Smooth muscle cell (in vitro differentiated cells): ENCODE data around the gene MED1. TPM values are rescaled to one million over a fixed set of nuclear protein-coding genes. Genes with fewer than 3 reads are reported as not detected.

Source experiments
- DNase-seq: peaks from one replicate; lab custom pipeline; 2025; ENCODE audit not compliant: unreplicated experiment; lab: John Stamatoyannopoulos, UW
- H2AFZ ChIP-seq: fragments of 200-600 bp; sonication (generic); 2 replicates; pipeline ENCODE4 v1.6.0; 2016; ENCODE audit warnings: antibody characterized with exemption, low read depth, mild to moderate bottlenecking
- H3F3A ChIP-seq: fragments of 200-600 bp; sonication (generic); 2 replicates; pipeline ENCODE4 v1.6.0; 2017; ENCODE audit warnings: antibody characterized with exemption, low read depth
- H3K27ac ChIP-seq: fragments of 200-600 bp; sonication (generic); 2 replicates; pipeline ENCODE4 v1.5.1; 2016; ENCODE audit warnings: low read depth, mild to moderate bottlenecking
- H3K27me3 ChIP-seq: fragments of 200-600 bp; sonication (generic); 2 replicates; pipeline ENCODE4 v1.6.1; 2016; ENCODE audit warnings: low read depth, mild to moderate bottlenecking
- H3K36me3 ChIP-seq: fragments of 200-600 bp; sonication (generic); 2 replicates; pipeline ENCODE4 v1.5.1; 2016; ENCODE audit warnings: low read depth
- H3K4me1 ChIP-seq: fragments of 200-600 bp; sonication (generic); 2 replicates; pipeline ENCODE4 v1.5.1; 2016; ENCODE audit warnings: low read depth
- H3K4me2 ChIP-seq: fragments of 200-600 bp; sonication (generic); 2 replicates; pipeline ENCODE4 v1.6.0; 2016; ENCODE audit warnings: mild to moderate bottlenecking
- H3K4me3 ChIP-seq: fragments of 200-600 bp; sonication (generic); 2 replicates; pipeline ENCODE4 v1.5.1; 2016; ENCODE audit warnings: mild to moderate bottlenecking
- H3K79me2 ChIP-seq: fragments of 200-600 bp; sonication (generic); 2 replicates; pipeline ENCODE4 v1.6.0; 2016; ENCODE audit warnings: low read depth, mild to moderate bottlenecking
- H3K9ac ChIP-seq: fragments of 200-600 bp; sonication (generic); 2 replicates; pipeline ENCODE4 v1.6.0; 2016; ENCODE audit warnings: low read depth
- H3K9me3 ChIP-seq: fragments of 200-600 bp; sonication (generic); replicated peaks from 2 replicates; pipeline ENCODE4 v1.5.1; 2016; ENCODE audit warnings: low read depth
- H4K20me1 ChIP-seq: fragments of 200-600 bp; sonication (generic); 2 replicates; pipeline ENCODE4 v1.6.0; 2016; ENCODE audit warnings: low read depth
- WGBS: methylation state at CpG from one replicate; pipeline ENCODE4 v1.1.7; 2016; ENCODE audit warnings: low lambda C conversion rate; 5-methylcytosine and 5-hydroxymethylcytosine counted together
- polyA plus RNA-seq: library from polyadenylated mRNA; unstranded; fragments of >200 nt; fragmentation: Nextera tagmentation; extraction: Ambion mirVana; gene quantifications from 2 replicates; pipeline ENCODE4 v1.2.1, GENCODE V29; 2016
- total RNA-seq: library from RNA; depleted of rRNA; stranded (reverse); fragments of >200 nt; gene quantifications from 2 replicates; pipeline ENCODE4 v1.2.3, GENCODE V29; 2014
- TF ChIP-seq, protein P1 (sequence below): fragments of 200-600 bp; sonication (generic); IDR thresholded peaks from 2 replicates; pipeline ENCODE4 v1.5.1; 2017; ENCODE audit warnings: borderline replicate concordance, mild to moderate bottlenecking, antibody characterized with exemption; ENCODE audit not compliant: insufficient read depth, poor library complexity, severe bottlenecking

MED1 gene
- total and polyA plus RNA-seq, 2 experiments from 2014 or later: 9.5 to 25.3 TPM

DNA sequence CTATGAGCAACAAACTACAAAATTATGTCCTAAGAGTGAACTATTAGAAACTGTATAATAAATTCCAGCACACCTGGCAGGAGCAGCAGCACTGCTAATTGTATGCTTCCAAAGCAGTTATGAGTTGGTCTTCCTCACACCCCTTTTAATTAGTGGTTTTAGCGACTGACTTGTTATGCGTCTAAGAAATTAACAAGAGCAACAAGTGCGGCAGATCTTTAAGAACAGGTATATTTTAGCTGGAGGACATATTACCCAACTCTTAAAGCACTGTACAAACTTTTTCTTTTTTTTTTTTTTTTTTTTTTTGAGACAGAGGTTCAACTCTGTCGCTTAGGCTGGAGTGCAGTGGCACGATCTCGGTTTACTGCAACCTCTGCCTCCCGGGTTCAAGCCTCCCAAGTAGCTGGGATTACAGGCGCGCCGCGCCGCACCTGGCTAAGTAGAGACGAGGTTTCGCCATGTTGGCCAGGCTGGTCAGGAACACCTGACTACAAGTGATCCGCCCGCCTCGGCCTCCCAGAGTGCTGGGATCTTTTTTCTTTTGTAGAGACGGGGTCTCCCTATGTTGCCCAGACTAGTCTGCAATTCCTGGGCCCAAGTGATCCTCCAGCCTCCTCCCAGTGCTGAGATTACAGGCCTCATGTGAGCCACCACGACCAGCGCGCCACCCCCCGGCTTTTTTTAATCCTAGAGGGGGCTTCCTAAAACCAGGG, 48.0 kb downstream of the MED1 start:
- Histone ChIP-seq H3K4me1 (peaks cover 6% of the 10 kb centered on the region), H2AFZ (no peak overlapping the region), H3K9me3 (no peaks in the 10 kb centered on the region), H3K9ac (no peak overlapping the region), H3K79me2 (peaks cover 30% of the 10 kb centered on the region), H3K36me3 (peaks cover 5% of the 10 kb centered on the region), H4K20me1 (peaks cover 36% of the 10 kb centered on the region), H3K27me3 (no peaks in the 10 kb centered on the region), H3K4me3 (peak overlapping the region; percentile 96), H3K4me2 (peak overlapping the region; percentile 93), H3F3A (peaks cover 19% of the 10 kb centered on the region), H3K27ac (no peak overlapping the region)
- WGBS: 81% methylated on average over 19 of the region's 22 CpGs
- DNase-seq: no peak
- TF ChIP-seq, protein P1, sequence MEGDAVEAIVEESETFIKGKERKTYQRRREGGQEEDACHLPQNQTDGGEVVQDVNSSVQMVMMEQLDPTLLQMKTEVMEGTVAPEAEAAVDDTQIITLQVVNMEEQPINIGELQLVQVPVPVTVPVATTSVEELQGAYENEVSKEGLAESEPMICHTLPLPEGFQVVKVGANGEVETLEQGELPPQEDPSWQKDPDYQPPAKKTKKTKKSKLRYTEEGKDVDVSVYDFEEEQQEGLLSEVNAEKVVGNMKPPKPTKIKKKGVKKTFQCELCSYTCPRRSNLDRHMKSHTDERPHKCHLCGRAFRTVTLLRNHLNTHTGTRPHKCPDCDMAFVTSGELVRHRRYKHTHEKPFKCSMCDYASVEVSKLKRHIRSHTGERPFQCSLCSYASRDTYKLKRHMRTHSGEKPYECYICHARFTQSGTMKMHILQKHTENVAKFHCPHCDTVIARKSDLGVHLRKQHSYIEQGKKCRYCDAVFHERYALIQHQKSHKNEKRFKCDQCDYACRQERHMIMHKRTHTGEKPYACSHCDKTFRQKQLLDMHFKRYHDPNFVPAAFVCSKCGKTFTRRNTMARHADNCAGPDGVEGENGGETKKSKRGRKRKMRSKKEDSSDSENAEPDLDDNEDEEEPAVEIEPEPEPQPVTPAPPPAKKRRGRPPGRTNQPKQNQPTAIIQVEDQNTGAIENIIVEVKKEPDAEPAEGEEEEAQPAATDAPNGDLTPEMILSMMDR: no peak

DNA sequence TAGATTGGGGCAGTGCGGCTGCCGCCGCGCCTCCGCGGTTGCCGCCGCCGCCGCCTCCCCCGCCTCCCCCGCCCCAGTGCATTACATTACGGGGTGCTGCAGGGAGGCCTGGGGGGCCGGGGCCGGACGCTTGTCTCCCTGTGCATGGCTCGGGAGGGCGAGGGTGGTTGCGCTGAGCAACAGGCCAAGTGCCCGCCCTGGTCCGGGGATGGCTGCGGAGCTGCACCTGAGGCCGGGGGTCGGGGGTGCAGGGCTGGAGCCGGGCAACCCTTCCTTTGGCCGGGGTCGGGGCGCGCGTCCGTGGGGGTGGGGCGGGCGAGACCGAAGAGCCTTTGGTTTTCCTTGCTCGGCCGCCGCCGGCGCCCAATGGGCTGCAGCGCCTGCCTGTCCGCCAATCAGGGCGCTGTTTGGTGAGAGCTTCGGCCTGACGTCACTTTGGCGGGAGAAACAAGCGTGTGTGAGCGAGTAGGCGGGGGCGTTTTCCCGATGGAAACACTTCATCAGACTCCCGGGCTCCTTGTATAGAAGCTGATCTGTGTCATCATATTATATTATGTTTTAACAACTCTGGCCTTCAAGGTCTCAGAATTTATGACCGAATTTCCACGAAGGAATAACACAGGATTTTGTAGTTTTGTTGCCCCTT, 48.7 kb downstream of the MED1 start:
- peaks cover 19% of the 10 kb centered on the region for H3F3A ChIP-seq
- 0% methylated on average over 20 of the region's 53 CpGs for WGBS
- H3K27me3 ChIP-seq: no peaks in the 10 kb centered on the region
- peak overlapping the region; percentile 82 for H2AFZ ChIP-seq
- H3K4me3 ChIP-seq: peak overlapping the region; percentile 96
- peaks cover 6% of the 10 kb centered on the region for H3K4me1 ChIP-seq
- peak overlapping the region; percentile 93 for H3K4me2 ChIP-seq
- TF ChIP-seq, protein P1: no peak
- H3K79me2 ChIP-seq: peaks cover 34% of the 10 kb centered on the region
- peak overlapping the region; percentile 91 for H3K27ac ChIP-seq
- H4K20me1 ChIP-seq: peaks cover 43% of the 10 kb centered on the region
- peaks cover 5% of the 10 kb centered on the region for H3K36me3 ChIP-seq
- no peaks in the 10 kb centered on the region for H3K9me3 ChIP-seq
- H3K9ac ChIP-seq: peak overlapping the region; percentile 95
- peak; percentile 68 for DNase-seq

DNA sequence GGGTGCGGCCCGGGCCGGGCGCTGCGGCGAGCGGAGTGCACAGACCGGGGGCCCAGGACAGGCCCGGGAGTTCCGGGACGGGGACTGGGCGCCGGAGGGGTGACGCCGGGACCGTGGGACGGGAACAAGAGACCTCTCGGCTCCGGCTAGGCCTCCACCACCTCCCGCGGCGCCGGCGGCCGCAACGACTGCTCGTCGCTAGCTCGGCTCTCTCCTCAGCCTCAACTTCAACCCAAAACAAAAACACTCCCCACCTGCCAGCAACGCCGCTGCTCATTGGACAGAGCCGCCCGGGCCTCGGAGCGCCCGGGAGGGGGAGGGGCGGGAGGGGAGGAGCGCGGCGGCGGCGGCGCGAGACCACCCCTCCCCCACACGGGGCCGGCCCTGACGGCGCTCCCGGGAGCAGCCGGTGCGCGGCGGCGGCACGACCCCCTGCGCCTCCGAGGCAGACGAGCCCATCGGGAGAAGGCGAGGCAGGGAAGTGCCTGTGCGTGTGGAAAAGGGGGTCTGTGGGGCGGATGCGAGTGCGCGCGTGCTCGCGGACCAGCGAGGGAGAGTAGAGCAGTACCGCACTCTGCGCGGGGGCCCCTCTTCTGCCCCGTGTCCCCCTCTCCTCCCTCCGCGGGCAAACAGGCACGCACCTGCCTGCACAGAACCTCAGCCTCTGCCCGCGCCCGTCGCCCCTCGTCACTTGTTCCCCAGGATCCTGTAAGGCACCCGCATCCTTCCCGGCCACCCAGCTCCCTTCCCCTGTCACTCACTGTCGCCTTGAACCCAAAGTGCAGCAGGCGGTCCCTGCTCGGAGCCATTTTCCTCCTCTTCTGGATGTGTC, 49.4 kb downstream of the MED1 start, which contains the start of gene FBXL20:
FBXL20 (minus strand) TSS at position 215 of the 832 bp plus-strand sequence. CDS start 224 bp downstream, outside the sequence.
- peaks cover 39% of the 10 kb centered on the region for H3K79me2 ChIP-seq
- H3K4me2 ChIP-seq: peak within 1 kb of the TSS; percentile 93
- TF ChIP-seq, protein P1: no peak
- peak; percentile 70 for DNase-seq
- 0% methylated on average over 51 of the region's 86 CpGs for WGBS
- H3K4me3 ChIP-seq: peak within 1 kb of the TSS; percentile 96
- H3K9me3 ChIP-seq: no peaks in the 10 kb centered on the region
- H3K9ac ChIP-seq: peak within 1 kb of the TSS; percentile 95
- H3K27ac ChIP-seq: peak within 1 kb of the TSS; percentile 91
- no peaks in the 10 kb centered on the region for H3K27me3 ChIP-seq
- peaks cover 16% of the 10 kb centered on the region for H3F3A ChIP-seq
- peaks cover 6% of the 10 kb centered on the region for H3K4me1 ChIP-seq
- H4K20me1 ChIP-seq: peaks cover 49% of the 10 kb centered on the region
- peaks cover 5% of the 10 kb centered on the region for H3K36me3 ChIP-seq
- H2AFZ ChIP-seq: peak within 1 kb of the TSS; percentile 82
